ENCODE data around the gene CCBE1.
A peak's percentile ranks its signal among the peaks of the same experiment; 100 is the strongest.

Gene CCBE1

GRCh38 chr18:59432803-59433597 is 264.2 kb downstream of the CCBE1 start:
- DNase-seq (ENCODE audit: extremely low spot score, insufficient read length, low read depth): no peak
- FAIRE-seq: no peak

GRCh38 chr18:59431131-59431530 is 266.1 kb downstream of the CCBE1 start:
- DNase-seq (ENCODE audit: extremely low spot score, insufficient read length, low read depth) (no peak), FAIRE-seq (no peak)

GRCh38 chr18:59429608-59430007 is 267.6 kb downstream of the CCBE1 start:
- FAIRE-seq: no peak
- DNase-seq (ENCODE audit: extremely low spot score, insufficient read length, low read depth): no peak

GRCh38 chr18:59428018-59428417 is 269.2 kb downstream of the CCBE1 start:
- no peak for DNase-seq (ENCODE audit: extremely low spot score, insufficient read length, low read depth)
- no peak for FAIRE-seq

- FAIRE-seq (no peak), DNase-seq (ENCODE audit: extremely low spot score, insufficient read length, low read depth) (no peak)
These were observed 270.4 kb downstream of the CCBE1 start for GRCh38 chr18:59426855-59427254.

- DNase-seq (ENCODE audit: extremely low spot score, insufficient read length, low read depth) (no peak), FAIRE-seq (no peak)
These were observed 274.0 kb downstream of the CCBE1 start for GRCh38 chr18:59423259-59423658.

- no peak for DNase-seq (ENCODE audit: extremely low spot score, insufficient read length, low read depth)
- no peak for FAIRE-seq
These were observed 277.0 kb downstream of the CCBE1 start for GRCh38 chr18:59420244-59420643.

- FAIRE-seq (no peak), DNase-seq (ENCODE audit: extremely low spot score, insufficient read length, low read depth) (no peak)
These were observed 277.8 kb downstream of the CCBE1 start for GRCh38 chr18:59419386-59419785.

- DNase-seq (ENCODE audit: extremely low spot score, insufficient read length, low read depth) (no peak), FAIRE-seq (no peak)
These were observed 280.4 kb downstream of the CCBE1 start for GRCh38 chr18:59416818-59417217.

- DNase-seq (ENCODE audit: extremely low spot score, insufficient read length, low read depth): no peak
- no peak for FAIRE-seq
These were observed 283.0 kb downstream of the CCBE1 start for GRCh38 chr18:59414111-59414653.

- DNase-seq (ENCODE audit: extremely low spot score, insufficient read length, low read depth) (peak; percentile 44), FAIRE-seq (peak; percentile 78)
These were observed 294.7 kb downstream of the CCBE1 start for GRCh38 chr18:59402432-59403090.

- no peak for FAIRE-seq
- no peak for DNase-seq (ENCODE audit: extremely low spot score, insufficient read length, low read depth)
These were observed 296.8 kb downstream of the CCBE1 start for GRCh38 chr18:59400407-59400806.

GRCh38 chr18:59395226-59396175 is 301.7 kb downstream of the CCBE1 start:
- no peak for DNase-seq (ENCODE audit: extremely low spot score, insufficient read length, low read depth)
- FAIRE-seq: no peak

GRCh38 chr18:59393381-59393780 is 303.8 kb downstream of the CCBE1 start:
- FAIRE-seq (no peak), DNase-seq (ENCODE audit: extremely low spot score, insufficient read length, low read depth) (no peak)

- FAIRE-seq: no peak
These were observed 308.4 kb downstream of the CCBE1 start for GRCh38 chr18:59388817-59389216.

GRCh38 chr18:59387687-59388565 is 309.3 kb downstream of the CCBE1 start:
- FAIRE-seq (no peak), DNase-seq (ENCODE audit: extremely low spot score, insufficient read length, low read depth) (no peak)

More at GRCh38 chr18:59388817-59389216, 308.4 kb downstream of the CCBE1 start:
- no peak for DNase-seq (ENCODE audit: extremely low spot score, insufficient read length, low read depth)

- FAIRE-seq: no peak
These were observed 310.1 kb downstream of the CCBE1 start for GRCh38 chr18:59386909-59387686.

GRCh38 chr18:59385191-59385590 is 312.0 kb downstream of the CCBE1 start:
- DNase-seq (ENCODE audit: extremely low spot score, insufficient read length, low read depth) (no peak), FAIRE-seq (no peak)

More at GRCh38 chr18:59386909-59387686, 310.1 kb downstream of the CCBE1 start:
- no peak for DNase-seq (ENCODE audit: extremely low spot score, insufficient read length, low read depth)

All from GM18507 (cell line).